AG04450 (cell line): ENCODE measurements around the gene SUN2. TPM values are rescaled to one million over a fixed set of nuclear protein-coding genes. Genes with fewer than 3 reads are reported as not detected.

Source experiments
- CTCF ChIA-PET: fragments of 300-600, 350-600 bp; formaldehyde crosslinking; extraction: SDS; loops from one replicate; lab custom pipeline; 2022; ENCODE audit warnings: antibody characterized with exemption, inconsistent platforms; lab: Charles Lee
- POLR2A ChIA-PET: fragments of 350-600 bp; formaldehyde crosslinking; extraction: SDS; loops from one replicate; lab custom pipeline; 2021; ENCODE audit warnings: antibody characterized with exemption, inconsistent platforms; lab: Yijun Ruan, JAX
- DNase-seq: peaks from one replicate; pipeline ENCODE4 v3.0.0-alpha.2; 2011; ENCODE audit warnings: low read depth, low spot score
- H3K27ac ChIP-seq: one replicate; pipeline ENCODE4 v1.5.1; 2012; ENCODE audit warnings: low read depth, low read length, control low read depth
- H3K27me3 ChIP-seq: one replicate; pipeline ENCODE4 v1.6.0; 2012; ENCODE audit warnings: low read length; ENCODE audit not compliant: control insufficient read depth, insufficient read depth
- H3K4me3 ChIP-seq: 2 replicates; pipeline ENCODE4 v1.5.1; 2011; ENCODE audit warnings: mild to moderate bottlenecking, low read depth, low read length, control low read depth
- H3K9me3 ChIP-seq: 2 replicates; pipeline ENCODE4 v1.5.1; 2012; ENCODE audit warnings: low read length; ENCODE audit not compliant: control insufficient read depth, insufficient read depth
- polyA plus RNA-seq: library from polyadenylated mRNA; depleted of rRNA; stranded (reverse); fragments of >200 nt; gene quantifications from 2 replicates; pipeline ENCODE4 v1.2.3, GENCODE V29; 2011
- TF ChIP-seq, protein P1 (sequence below): IDR thresholded peaks from 2 replicates; pipeline ENCODE4 v1.5.1; 2011; ENCODE audit warnings: low read depth, low read length, control low read depth, inconsistent platforms

The SUN2 gene
- polyA plus RNA-seq, 1 experiment, result 24.5 TPM

- CTCF ChIA-PET, result no interaction called here
- Histone ChIP-seq H3K27ac (no peak overlapping the region), H3K27me3 (no peaks in the 10 kb centered on the region), H3K4me3 (no peak overlapping the region), H3K9me3 (no peaks in the 10 kb centered on the region)
- POLR2A ChIA-PET, result no interaction called here
- no peak for DNase-seq
- TF ChIP-seq, protein P1, sequence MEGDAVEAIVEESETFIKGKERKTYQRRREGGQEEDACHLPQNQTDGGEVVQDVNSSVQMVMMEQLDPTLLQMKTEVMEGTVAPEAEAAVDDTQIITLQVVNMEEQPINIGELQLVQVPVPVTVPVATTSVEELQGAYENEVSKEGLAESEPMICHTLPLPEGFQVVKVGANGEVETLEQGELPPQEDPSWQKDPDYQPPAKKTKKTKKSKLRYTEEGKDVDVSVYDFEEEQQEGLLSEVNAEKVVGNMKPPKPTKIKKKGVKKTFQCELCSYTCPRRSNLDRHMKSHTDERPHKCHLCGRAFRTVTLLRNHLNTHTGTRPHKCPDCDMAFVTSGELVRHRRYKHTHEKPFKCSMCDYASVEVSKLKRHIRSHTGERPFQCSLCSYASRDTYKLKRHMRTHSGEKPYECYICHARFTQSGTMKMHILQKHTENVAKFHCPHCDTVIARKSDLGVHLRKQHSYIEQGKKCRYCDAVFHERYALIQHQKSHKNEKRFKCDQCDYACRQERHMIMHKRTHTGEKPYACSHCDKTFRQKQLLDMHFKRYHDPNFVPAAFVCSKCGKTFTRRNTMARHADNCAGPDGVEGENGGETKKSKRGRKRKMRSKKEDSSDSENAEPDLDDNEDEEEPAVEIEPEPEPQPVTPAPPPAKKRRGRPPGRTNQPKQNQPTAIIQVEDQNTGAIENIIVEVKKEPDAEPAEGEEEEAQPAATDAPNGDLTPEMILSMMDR, result no peak
These were observed 28.7 kb downstream of the SUN2 start for GRCh38 chr22:38727123-38727522.

DNA sequence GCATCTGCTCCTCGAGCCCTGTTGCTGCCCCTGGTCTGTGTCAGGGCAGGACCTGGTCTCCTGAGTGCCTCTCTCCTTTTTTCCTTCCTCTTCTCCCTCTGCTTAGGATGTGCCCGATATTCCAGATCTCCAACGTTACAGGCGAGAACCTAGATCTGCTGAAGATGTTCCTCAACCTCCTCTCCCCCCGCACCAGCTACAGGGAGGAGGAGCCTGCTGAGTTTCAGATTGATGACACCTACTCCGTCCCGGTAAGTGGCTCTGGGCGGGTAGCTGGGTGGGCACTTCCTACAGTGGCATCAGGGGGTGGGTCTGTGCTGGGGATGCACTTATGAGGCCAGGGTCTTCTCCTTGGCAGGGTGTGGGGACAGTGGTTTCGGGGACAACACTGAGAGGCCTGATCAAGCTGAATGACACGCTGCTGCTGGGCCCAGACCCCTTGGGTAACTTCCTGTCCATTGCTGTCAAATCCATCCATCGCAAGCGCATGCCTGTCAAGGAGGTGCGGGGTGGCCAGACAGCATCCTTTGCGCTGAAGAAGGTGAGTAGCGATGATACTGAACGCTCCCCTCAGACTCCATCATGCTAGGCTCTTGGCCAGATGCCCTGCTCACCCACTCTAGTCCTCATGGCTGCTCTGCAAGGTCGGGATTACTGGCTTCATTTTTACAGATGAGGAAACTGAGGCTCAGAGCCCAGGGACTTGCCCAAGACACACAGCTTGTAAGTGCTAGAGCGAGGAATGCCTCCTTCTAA is 29.7 kb downstream of the SUN2 start:
- DNase-seq, result no peak
- peak overlapping the region; percentile 21 for H3K27ac ChIP-seq
- no peaks in the 10 kb centered on the region for H3K9me3 ChIP-seq
- POLR2A ChIA-PET, result interaction anchor here (0.5 kb wide), 1 partner anchor 307 kb away, joined by 5 read pairs; no protein-coding TSS in a partner anchor
- TF ChIP-seq, protein P1, result no peak
- H3K4me3 ChIP-seq, result no peak overlapping the region
- no peaks in the 10 kb centered on the region for H3K27me3 ChIP-seq
- CTCF ChIA-PET, result interaction anchor here (0.6 to 2.4 kb wide), 7 partner anchors 13 to 677 kb away, joined by 3 to 16 read pairs (median 4); no protein-coding TSS in a partner anchor

DNA sequence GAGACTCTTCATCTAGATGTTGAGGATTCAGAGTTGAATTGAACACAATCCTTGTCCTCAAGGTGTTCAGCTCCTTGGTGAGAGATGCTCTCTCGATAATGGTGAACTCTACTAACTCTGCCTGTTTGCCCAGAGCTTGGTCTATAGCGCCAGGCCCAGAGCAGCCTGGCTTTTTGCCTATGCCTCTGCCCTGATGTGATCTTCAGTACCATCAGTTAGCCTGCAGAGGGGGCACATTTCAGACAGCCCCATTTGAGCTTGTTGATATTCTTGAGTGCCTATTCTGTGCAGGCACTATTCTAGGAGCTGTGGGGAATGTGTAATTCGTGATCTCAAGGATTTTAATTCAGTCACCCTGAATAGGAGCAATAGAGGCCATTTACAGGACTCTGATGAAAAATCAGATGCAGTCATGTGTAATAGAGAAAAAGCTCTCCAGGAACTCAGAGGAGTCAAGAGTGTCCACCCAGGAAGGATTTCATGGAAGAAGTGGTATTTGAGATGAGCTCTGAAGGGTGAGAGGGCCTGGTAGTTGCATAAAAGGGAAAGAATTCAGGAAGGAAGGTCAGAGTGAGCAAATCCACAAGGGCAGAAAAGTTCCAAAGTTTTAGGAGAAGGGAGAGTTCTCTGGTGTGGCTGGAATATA is 30.7 kb downstream of the SUN2 start:
- Histone ChIP-seq H3K27me3 (no peaks in the 10 kb centered on the region), H3K27ac (no peak overlapping the region), H3K9me3 (no peaks in the 10 kb centered on the region), H3K4me3 (no peak overlapping the region)
- DNase-seq, result no peak
- TF ChIP-seq, protein P1, result peak; percentile 57
- CTCF ChIA-PET, result interaction anchor here (0.6 to 2.4 kb wide), 17 partner anchors 9 to 676 kb away, joined by 3 to 19 read pairs (median 4); partner anchors contain the start of gene GTPBP1
- POLR2A ChIA-PET, result no interaction called here

DNA sequence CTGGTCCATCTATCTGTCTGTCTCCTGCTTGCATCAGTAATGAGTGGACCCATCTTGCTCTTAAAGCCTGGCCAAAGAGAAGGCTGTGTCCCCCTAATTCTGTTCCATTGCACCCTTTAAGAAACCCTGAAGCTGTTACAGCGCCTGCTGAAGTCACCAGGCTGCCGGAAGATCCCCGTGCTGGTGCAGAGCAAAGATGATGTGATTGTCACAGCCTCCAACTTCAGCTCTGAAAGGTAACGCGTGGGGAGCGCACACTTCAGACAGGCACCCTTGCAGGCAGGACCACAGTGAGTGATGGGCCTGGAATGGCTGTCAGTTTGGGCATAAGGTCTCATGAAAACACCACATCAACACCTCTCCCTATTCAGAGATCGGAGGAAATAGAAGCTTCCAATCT is 31.6 kb downstream of the SUN2 start:
- CTCF ChIA-PET, result interaction anchor here (0.6 to 2.4 kb wide), 11 partner anchors 10 to 141 kb away, joined by 3 to 19 read pairs (median 6); no protein-coding TSS in a partner anchor

More for the DNA sequence above, 31.6 kb downstream of the SUN2 start:
- Histone ChIP-seq H3K4me3 (no peak overlapping the region), H3K27ac (no peak overlapping the region), H3K27me3 (no peaks in the 10 kb centered on the region), H3K9me3 (no peaks in the 10 kb centered on the region)
- TF ChIP-seq, protein P1, result no peak
- POLR2A ChIA-PET, result no interaction called here
- DNase-seq, result no peak
